ENCODE results near the gene NEK1.

GRCh38 chr4:169506903-169507302 is 105.5 kb downstream of the NEK1 start:
- TF ChIP-seq CTCF (IDR thresholded peaks at IDR 0.05), result no peak
- TF ChIP-seq REST (IDR thresholded peaks at IDR 0.05; ENCODE audit: low read depth, low read length), result no peak
- no peak for TF ChIP-seq MAX (IDR thresholded peaks at IDR 0.05; ENCODE audit: low read depth)
- TF ChIP-seq USF2 (IDR thresholded peaks at IDR 0.05; ENCODE audit: borderline replicate concordance, low read depth, low read length), result no peak
- TF ChIP-seq RAD21 (IDR thresholded peaks at IDR 0.05; ENCODE audit: low read length), result no peak
- TF ChIP-seq PBX3 (IDR thresholded peaks at IDR 0.05), result no peak
- no peak for TF ChIP-seq JUND (IDR thresholded peaks at IDR 0.05)
